Activated naive CD8-positive, alpha-beta T cell treated with anti-CD3 and anti-CD28 coated beads, Interleukin-2, amount 50 U/mL, for 24 hours (primary cell): Measurements from ENCODE around the gene ERP27.

ENCODE experiments used
- ATAC-seq: fragments of 150-1000 bp; cut with Tn5 transposase; one replicate; pipeline ENCODE4 v1.10.0; 2021
- DNase-seq: peaks from one replicate; pipeline ENCODE4 v3.0.0; 2021
- H3K27ac Mint-ChIP-seq: one replicate; pipeline ENCODE4 v1.8.0; 2021; ENCODE audit warnings: mild to moderate bottlenecking, mixed read lengths
- H3K27me3 Mint-ChIP-seq: one replicate; pipeline ENCODE4 v1.8.0; 2021; ENCODE audit warnings: mixed read lengths
- H3K36me3 Mint-ChIP-seq: one replicate; pipeline ENCODE4 v1.8.0; 2021; ENCODE audit warnings: low read depth, mixed read lengths
- H3K4me1 Mint-ChIP-seq: one replicate; pipeline ENCODE4 v1.8.0; 2021; ENCODE audit warnings: mixed read lengths
- H3K4me3 Mint-ChIP-seq: one replicate; pipeline ENCODE4 v1.8.0; 2021; ENCODE audit warnings: mild to moderate bottlenecking, moderate library complexity, mixed read lengths
- H3K9me3 Mint-ChIP-seq: one replicate; pipeline ENCODE4 v1.8.0; 2021; ENCODE audit warnings: mixed read lengths

ERP27 gene

DNA sequence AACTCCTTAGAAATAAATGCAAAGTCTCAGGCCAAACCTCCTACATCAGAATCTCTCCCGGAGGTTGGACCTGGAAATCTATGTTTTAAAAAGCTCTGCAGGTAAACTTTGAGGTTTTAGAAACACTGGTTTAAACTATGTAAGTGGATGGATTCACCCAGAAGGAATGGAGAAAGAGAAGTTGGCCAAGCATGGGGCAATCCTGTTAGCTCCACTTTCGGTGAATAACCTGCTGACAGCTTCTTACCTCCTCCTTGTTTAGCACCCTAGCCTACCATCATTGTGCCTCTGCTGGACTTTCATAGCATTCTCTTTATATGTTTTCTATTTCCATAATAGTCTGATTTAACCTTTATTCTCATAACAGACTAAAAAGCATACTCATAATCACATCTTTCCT lies 26.1 kb upstream of the ERP27 start:
- Mint-ChIP-seq H3K27me3 (no peaks in the 10 kb centered on the region), H3K9me3 (peaks cover 3% of the 10 kb centered on the region), H3K4me3 (no peak overlapping the region), H3K36me3 (peaks cover 3% of the 10 kb centered on the region), H3K27ac (peak overlapping the region; percentile 91), H3K4me1 (peaks cover 55% of the 10 kb centered on the region)
- ATAC-seq, result no peak
- no peak for DNase-seq

- peak overlapping the region; percentile 10 for H3K4me3 Mint-ChIP-seq
- H3K27me3 Mint-ChIP-seq, result no peaks in the 10 kb centered on the region
- no peak for DNase-seq
- H3K4me1 Mint-ChIP-seq, result peaks cover 57% of the 10 kb centered on the region
- no peak for ATAC-seq
- H3K27ac Mint-ChIP-seq, result peak overlapping the region; percentile 91
- H3K9me3 Mint-ChIP-seq, result no peaks in the 10 kb centered on the region
- H3K36me3 Mint-ChIP-seq, result peaks cover 6% of the 10 kb centered on the region
These were observed 25.2 kb upstream of the ERP27 start for GRCh38 chr12:14963520-14963919.

GRCh38 chr12:14962797-14963196 lies 24.5 kb upstream of the ERP27 start:
- peaks cover 11% of the 10 kb centered on the region for H3K36me3 Mint-ChIP-seq
- H3K4me1 Mint-ChIP-seq, result peaks cover 59% of the 10 kb centered on the region
- H3K27me3 Mint-ChIP-seq, result no peaks in the 10 kb centered on the region
- ATAC-seq (no peak), DNase-seq (no peak)
- H3K27ac Mint-ChIP-seq, result peak overlapping the region; percentile 91
- peak overlapping the region; percentile 89 for H3K4me3 Mint-ChIP-seq
- H3K9me3 Mint-ChIP-seq, result no peaks in the 10 kb centered on the region

DNA sequence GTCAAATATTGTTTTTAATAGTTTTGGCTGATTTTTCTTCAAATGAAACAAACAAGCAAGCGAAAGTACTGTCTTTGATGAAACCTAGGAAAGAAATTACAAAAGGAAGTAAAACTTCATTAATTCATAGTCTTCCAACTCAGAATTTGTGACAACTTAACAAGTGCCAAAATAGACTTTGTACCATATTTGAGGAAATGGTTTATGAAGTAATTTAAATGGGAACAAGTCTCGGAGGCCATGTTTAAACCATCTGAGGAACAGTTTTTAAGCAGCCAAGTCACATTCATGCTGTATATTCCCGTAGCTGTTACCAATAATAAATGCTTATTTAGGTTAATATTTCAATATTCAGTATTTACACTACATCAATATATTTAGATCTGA lies 23.8 kb upstream of the ERP27 start:
- H3K27me3 Mint-ChIP-seq, result no peaks in the 10 kb centered on the region
- H3K36me3 Mint-ChIP-seq, result peaks cover 13% of the 10 kb centered on the region
- no peak for DNase-seq
- peak overlapping the region; percentile 91 for H3K27ac Mint-ChIP-seq
- no peak for ATAC-seq
- H3K9me3 Mint-ChIP-seq, result no peaks in the 10 kb centered on the region
- H3K4me1 Mint-ChIP-seq, result peaks cover 60% of the 10 kb centered on the region
- peak overlapping the region; percentile 89 for H3K4me3 Mint-ChIP-seq

DNA sequence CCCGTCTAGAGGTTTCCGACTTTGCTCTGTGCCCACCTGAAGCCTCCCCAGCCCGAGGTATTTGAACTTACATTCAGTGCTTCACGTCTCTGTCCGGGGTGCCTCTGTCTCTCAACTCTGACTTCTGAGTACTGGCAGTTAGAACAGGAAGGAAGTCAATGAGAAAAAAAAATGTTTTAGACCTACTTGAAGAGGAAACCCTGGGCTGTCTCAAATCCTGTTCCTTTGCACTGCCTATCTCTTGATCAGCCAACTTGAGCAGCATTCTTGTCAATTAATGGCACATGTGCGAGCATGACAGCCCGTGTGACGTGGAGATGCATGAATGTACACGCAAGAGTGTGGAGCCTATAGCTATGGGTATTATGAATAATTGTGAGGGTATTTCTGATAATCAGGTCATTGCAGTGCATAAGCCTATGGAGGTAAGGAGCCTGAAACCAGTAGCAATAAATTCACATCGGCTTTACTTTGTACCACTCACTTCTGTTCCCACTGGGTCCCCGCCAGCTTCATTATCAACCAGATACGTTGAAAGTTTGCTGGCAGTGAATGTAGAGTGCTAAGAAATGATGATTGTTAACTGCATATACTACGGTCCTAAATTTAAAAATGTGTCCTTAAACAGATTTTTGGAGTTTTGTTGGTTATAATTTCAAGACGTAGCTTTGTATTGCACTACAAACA lies 23.3 kb upstream of the ERP27 start, which contains the start of gene ARHGDIB:
ARHGDIB (minus strand) TSS at position 136 of the 687 bp plus-strand sequence. CDS start 10,889 bp downstream, outside the sequence.
- H3K4me1 Mint-ChIP-seq, result peaks cover 64% of the 10 kb centered on the region
- peak within 1 kb of the TSS; percentile 91 for H3K27ac Mint-ChIP-seq
- H3K9me3 Mint-ChIP-seq, result no peaks in the 10 kb centered on the region
- H3K4me3 Mint-ChIP-seq, result peak within 1 kb of the TSS; percentile 89
- ATAC-seq (peak; percentile 75), DNase-seq (peak; percentile 72)
- no peaks in the 10 kb centered on the region for H3K27me3 Mint-ChIP-seq
- peaks cover 13% of the 10 kb centered on the region for H3K36me3 Mint-ChIP-seq

GRCh38 chr12:14960548-14961465 lies 22.5 kb upstream of the ERP27 start:
- H3K36me3 Mint-ChIP-seq, result peaks cover 13% of the 10 kb centered on the region
- ATAC-seq (peak; percentile 51), DNase-seq (no peak)
- H3K4me3 Mint-ChIP-seq, result peak overlapping the region; percentile 89
- no peaks in the 10 kb centered on the region for H3K27me3 Mint-ChIP-seq
- no peaks in the 10 kb centered on the region for H3K9me3 Mint-ChIP-seq
- peak overlapping the region; percentile 91 for H3K27ac Mint-ChIP-seq
- peaks cover 67% of the 10 kb centered on the region for H3K4me1 Mint-ChIP-seq

DNA sequence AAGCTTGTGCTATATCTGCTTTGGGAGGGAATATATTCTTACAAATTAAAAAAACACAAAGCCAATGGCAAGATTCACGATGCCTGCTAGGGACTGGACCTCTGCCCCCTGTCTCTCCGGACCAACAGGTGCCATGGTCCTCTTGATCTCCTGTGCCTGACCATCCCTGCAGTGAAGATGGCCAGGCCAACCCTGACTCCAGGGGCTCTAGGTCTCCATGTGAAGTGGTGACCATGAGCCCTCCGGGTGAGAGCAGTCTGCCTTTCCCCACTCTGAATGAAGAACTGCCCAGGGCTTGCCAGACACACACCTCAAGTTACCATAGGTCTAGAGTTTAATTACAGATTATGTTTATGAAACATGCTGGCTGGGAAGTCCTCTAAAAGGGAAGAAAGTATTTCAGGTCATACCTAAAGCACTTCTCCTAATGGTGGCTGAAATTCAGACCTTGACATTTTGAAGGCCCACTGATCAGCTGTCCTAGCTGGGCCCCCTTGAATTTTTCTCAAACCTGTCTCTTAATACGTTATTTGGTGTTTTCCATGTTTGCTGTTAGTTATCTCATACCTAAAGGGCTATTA lies 21.7 kb upstream of the ERP27 start:
- peak overlapping the region; percentile 89 for H3K4me3 Mint-ChIP-seq
- H3K27ac Mint-ChIP-seq, result peak overlapping the region; percentile 91
- ATAC-seq, result no peak
- H3K9me3 Mint-ChIP-seq, result no peaks in the 10 kb centered on the region
- peaks cover 17% of the 10 kb centered on the region for H3K36me3 Mint-ChIP-seq
- DNase-seq, result no peak
- H3K4me1 Mint-ChIP-seq, result peaks cover 66% of the 10 kb centered on the region
- H3K27me3 Mint-ChIP-seq, result no peaks in the 10 kb centered on the region

DNA sequence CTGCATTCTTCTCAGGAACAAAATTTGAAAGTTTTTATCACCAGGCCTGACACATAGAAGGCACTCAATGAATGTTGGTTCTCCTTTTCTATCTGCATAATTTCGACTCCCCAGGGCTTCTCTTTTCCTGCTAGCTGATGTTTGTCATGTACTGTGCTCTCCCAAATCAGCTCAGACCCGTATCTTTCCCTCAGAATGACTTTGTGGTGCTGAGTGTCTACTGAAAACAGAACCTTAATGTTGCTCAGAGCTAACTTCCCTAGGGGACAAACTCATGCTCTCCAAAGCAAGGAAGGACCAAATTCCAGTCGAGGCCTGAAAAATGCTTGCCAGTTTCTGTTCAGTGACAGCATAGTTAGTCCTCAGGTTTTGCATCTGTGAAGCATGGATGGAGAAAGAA lies 21.1 kb upstream of the ERP27 start:
- DNase-seq (no peak), ATAC-seq (no peak)
- H3K27ac Mint-ChIP-seq, result peak overlapping the region; percentile 91
- peak overlapping the region; percentile 89 for H3K4me3 Mint-ChIP-seq
- no peaks in the 10 kb centered on the region for H3K9me3 Mint-ChIP-seq
- H3K36me3 Mint-ChIP-seq, result peaks cover 19% of the 10 kb centered on the region
- H3K4me1 Mint-ChIP-seq, result peaks cover 65% of the 10 kb centered on the region
- no peaks in the 10 kb centered on the region for H3K27me3 Mint-ChIP-seq

GRCh38 chr12:14959126-14959440 lies 20.7 kb upstream of the ERP27 start:
- DNase-seq (no peak), ATAC-seq (peak; percentile 18)
- Mint-ChIP-seq H3K4me3 (peak overlapping the region; percentile 89), H3K27me3 (no peaks in the 10 kb centered on the region), H3K36me3 (peaks cover 20% of the 10 kb centered on the region), H3K9me3 (no peaks in the 10 kb centered on the region), H3K27ac (peak overlapping the region; percentile 91), H3K4me1 (peaks cover 66% of the 10 kb centered on the region)

- no peaks in the 10 kb centered on the region for H3K9me3 Mint-ChIP-seq
- peak overlapping the region; percentile 91 for H3K27ac Mint-ChIP-seq
- peaks cover 20% of the 10 kb centered on the region for H3K36me3 Mint-ChIP-seq
- H3K27me3 Mint-ChIP-seq, result no peaks in the 10 kb centered on the region
- peak overlapping the region; percentile 89 for H3K4me3 Mint-ChIP-seq
- no peak for DNase-seq
- H3K4me1 Mint-ChIP-seq, result peaks cover 66% of the 10 kb centered on the region
- peak; percentile 25 for ATAC-seq
These were observed 20.2 kb upstream of the ERP27 start for GRCh38 chr12:14958361-14959125.

DNA sequence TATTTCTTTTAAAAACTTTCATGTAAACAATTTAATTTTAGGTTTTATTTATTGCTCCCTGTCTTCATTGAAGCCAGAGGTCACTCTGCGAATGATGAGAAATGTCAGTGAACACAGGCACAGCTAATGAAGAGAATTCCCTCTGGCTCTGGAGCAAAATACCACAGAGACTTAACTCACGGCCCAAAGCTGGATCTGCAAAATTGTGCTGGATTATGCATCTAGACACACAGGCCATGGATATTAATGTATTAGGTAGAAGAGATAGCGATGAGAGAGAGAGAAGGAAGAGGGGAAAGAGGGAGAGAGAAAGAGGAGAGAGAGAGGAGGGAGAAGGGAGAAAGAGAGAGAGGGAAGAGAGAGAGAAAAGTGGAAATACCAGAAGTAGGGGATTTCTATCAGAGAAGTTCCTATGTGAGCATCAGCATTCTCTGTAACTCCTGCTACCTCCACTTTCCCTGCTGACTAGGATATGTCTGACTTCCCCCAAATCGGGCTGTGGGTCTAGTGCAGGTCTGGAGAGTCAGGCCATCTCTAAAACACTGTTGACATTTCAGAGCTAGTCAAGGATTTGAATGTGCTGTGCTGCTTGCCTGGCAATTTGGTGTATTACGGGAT lies 19.3 kb upstream of the ERP27 start:
- peak overlapping the region; percentile 91 for H3K27ac Mint-ChIP-seq
- DNase-seq (no peak), ATAC-seq (no peak)
- H3K4me3 Mint-ChIP-seq, result peak overlapping the region; percentile 89
- H3K27me3 Mint-ChIP-seq, result no peaks in the 10 kb centered on the region
- H3K9me3 Mint-ChIP-seq, result no peaks in the 10 kb centered on the region
- H3K36me3 Mint-ChIP-seq, result peaks cover 20% of the 10 kb centered on the region
- H3K4me1 Mint-ChIP-seq, result peaks cover 68% of the 10 kb centered on the region

DNA sequence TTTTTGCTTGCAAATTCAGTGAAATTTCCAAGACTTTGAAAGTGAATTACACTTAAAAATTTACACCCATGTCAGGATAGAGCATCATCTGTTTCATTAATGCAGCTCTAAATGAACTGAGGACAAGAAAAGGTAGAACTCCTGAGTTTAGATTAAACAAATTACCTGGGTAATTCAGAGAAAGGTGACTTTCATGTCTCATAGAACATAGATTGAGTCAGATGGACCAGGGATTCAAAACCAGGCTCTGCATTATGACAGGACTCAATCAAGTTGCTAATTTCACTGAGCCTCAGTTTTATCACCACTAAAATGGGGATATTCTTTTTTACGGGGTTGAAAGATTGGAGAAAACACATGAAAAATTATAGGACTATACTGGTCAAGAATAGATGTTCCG lies 18.6 kb upstream of the ERP27 start:
- H3K4me3 Mint-ChIP-seq, result peak overlapping the region; percentile 89
- no peaks in the 10 kb centered on the region for H3K9me3 Mint-ChIP-seq
- peaks cover 74% of the 10 kb centered on the region for H3K4me1 Mint-ChIP-seq
- no peaks in the 10 kb centered on the region for H3K27me3 Mint-ChIP-seq
- H3K36me3 Mint-ChIP-seq, result peaks cover 20% of the 10 kb centered on the region
- DNase-seq (no peak), ATAC-seq (no peak)
- H3K27ac Mint-ChIP-seq, result peak overlapping the region; percentile 91

GRCh38 chr12:14956024-14956891 lies 17.9 kb upstream of the ERP27 start:
- H3K27me3 Mint-ChIP-seq, result no peaks in the 10 kb centered on the region
- H3K36me3 Mint-ChIP-seq, result peaks cover 20% of the 10 kb centered on the region
- H3K9me3 Mint-ChIP-seq, result no peaks in the 10 kb centered on the region
- DNase-seq, result peak; percentile 49
- peaks cover 80% of the 10 kb centered on the region for H3K4me1 Mint-ChIP-seq
- H3K4me3 Mint-ChIP-seq, result peak overlapping the region; percentile 89
- peak; percentile 35 for ATAC-seq
- H3K27ac Mint-ChIP-seq, result peak overlapping the region; percentile 91
